ENCODE measurements around the gene GMPS. TPM values are rescaled to one million over a fixed set of nuclear protein-coding genes. Genes with fewer than 3 reads are reported as not detected.

GMPS gene
- total and polyA plus RNA-seq, 9 of the 15 experiments (the other 6 are each of a cell fraction or from before 2014, with no cell fraction given), result 73.7 to 282 (median 156) TPM

DNA sequence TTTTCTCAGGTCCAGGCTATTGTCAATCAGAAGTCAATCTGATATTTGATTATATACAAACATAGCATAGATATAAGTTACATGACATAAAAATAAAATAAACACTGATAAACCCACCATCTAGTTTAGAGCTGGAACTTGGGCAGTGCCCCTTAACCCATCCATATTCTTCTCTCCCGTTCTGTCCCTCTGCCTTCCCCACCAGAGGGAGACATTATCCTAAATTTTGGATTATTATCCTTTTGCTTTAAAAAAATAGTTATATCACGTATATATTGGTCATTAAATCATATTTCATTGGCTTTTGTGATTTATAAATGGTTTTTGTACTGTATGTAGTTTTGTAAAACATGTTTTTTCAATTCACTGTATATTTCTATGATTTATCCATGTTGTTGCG, 107.9 kb downstream of the GMPS start:
- Histone ChIP-seq H3K9me3 (replicated peaks; ENCODE audit: control insufficient read depth, insufficient read depth, low read depth, low read length) (no peaks in the 10 kb centered on the region), H3K4me1 (replicated peaks in 1 of 2; ENCODE audit: control insufficient read depth in 2 of 2, insufficient read depth in 2 of 2, low read length in 2 of 2) (no peaks in the 10 kb centered on the region), H3K27me3 (ENCODE audit: control insufficient read depth in 2 of 2, insufficient read depth in 2 of 2, low read length in 2 of 2) (no peaks in the 10 kb centered on the region), H3K27ac (ENCODE audit: extremely low read depth, low read depth, low read length) (no peak overlapping the region), H3K9ac (ENCODE audit: insufficient read depth in 1 of 2, low read depth in 2 of 2, low read length in 2 of 2) (no peak overlapping the region), H2AFZ (ENCODE audit: low read depth, low read length) (no peak overlapping the region), H3K36me3 (ENCODE audit: control insufficient read depth, insufficient read depth, low read length) (no peaks in the 10 kb centered on the region), H3K9me1 (ENCODE audit: control insufficient read depth, insufficient read depth, low read length) (no peaks in the 10 kb centered on the region), H4K20me1 (replicated peaks; ENCODE audit: control insufficient read depth, insufficient read depth, low read length) (no peaks in the 10 kb centered on the region), H3K79me2 (ENCODE audit: control insufficient read depth, insufficient read depth, low read length) (no peaks in the 10 kb centered on the region), H3K4me2 (ENCODE audit: insufficient read depth, low read length) (no peak overlapping the region), H3K4me3 (no peak overlapping the region)
- no peak for TF ChIP-seq PHB (CRISPR knock-in tag; IDR thresholded peaks at IDR 0.05)
- no peak for TF ChIP-seq HIVEP1 (CRISPR knock-in tag; IDR thresholded peaks at IDR 0.05)
- TF ChIP-seq HNRNPUL1 (IDR thresholded peaks at IDR 0.05; ENCODE audit: low read length), result no peak
- TF ChIP-seq, protein P1, sequence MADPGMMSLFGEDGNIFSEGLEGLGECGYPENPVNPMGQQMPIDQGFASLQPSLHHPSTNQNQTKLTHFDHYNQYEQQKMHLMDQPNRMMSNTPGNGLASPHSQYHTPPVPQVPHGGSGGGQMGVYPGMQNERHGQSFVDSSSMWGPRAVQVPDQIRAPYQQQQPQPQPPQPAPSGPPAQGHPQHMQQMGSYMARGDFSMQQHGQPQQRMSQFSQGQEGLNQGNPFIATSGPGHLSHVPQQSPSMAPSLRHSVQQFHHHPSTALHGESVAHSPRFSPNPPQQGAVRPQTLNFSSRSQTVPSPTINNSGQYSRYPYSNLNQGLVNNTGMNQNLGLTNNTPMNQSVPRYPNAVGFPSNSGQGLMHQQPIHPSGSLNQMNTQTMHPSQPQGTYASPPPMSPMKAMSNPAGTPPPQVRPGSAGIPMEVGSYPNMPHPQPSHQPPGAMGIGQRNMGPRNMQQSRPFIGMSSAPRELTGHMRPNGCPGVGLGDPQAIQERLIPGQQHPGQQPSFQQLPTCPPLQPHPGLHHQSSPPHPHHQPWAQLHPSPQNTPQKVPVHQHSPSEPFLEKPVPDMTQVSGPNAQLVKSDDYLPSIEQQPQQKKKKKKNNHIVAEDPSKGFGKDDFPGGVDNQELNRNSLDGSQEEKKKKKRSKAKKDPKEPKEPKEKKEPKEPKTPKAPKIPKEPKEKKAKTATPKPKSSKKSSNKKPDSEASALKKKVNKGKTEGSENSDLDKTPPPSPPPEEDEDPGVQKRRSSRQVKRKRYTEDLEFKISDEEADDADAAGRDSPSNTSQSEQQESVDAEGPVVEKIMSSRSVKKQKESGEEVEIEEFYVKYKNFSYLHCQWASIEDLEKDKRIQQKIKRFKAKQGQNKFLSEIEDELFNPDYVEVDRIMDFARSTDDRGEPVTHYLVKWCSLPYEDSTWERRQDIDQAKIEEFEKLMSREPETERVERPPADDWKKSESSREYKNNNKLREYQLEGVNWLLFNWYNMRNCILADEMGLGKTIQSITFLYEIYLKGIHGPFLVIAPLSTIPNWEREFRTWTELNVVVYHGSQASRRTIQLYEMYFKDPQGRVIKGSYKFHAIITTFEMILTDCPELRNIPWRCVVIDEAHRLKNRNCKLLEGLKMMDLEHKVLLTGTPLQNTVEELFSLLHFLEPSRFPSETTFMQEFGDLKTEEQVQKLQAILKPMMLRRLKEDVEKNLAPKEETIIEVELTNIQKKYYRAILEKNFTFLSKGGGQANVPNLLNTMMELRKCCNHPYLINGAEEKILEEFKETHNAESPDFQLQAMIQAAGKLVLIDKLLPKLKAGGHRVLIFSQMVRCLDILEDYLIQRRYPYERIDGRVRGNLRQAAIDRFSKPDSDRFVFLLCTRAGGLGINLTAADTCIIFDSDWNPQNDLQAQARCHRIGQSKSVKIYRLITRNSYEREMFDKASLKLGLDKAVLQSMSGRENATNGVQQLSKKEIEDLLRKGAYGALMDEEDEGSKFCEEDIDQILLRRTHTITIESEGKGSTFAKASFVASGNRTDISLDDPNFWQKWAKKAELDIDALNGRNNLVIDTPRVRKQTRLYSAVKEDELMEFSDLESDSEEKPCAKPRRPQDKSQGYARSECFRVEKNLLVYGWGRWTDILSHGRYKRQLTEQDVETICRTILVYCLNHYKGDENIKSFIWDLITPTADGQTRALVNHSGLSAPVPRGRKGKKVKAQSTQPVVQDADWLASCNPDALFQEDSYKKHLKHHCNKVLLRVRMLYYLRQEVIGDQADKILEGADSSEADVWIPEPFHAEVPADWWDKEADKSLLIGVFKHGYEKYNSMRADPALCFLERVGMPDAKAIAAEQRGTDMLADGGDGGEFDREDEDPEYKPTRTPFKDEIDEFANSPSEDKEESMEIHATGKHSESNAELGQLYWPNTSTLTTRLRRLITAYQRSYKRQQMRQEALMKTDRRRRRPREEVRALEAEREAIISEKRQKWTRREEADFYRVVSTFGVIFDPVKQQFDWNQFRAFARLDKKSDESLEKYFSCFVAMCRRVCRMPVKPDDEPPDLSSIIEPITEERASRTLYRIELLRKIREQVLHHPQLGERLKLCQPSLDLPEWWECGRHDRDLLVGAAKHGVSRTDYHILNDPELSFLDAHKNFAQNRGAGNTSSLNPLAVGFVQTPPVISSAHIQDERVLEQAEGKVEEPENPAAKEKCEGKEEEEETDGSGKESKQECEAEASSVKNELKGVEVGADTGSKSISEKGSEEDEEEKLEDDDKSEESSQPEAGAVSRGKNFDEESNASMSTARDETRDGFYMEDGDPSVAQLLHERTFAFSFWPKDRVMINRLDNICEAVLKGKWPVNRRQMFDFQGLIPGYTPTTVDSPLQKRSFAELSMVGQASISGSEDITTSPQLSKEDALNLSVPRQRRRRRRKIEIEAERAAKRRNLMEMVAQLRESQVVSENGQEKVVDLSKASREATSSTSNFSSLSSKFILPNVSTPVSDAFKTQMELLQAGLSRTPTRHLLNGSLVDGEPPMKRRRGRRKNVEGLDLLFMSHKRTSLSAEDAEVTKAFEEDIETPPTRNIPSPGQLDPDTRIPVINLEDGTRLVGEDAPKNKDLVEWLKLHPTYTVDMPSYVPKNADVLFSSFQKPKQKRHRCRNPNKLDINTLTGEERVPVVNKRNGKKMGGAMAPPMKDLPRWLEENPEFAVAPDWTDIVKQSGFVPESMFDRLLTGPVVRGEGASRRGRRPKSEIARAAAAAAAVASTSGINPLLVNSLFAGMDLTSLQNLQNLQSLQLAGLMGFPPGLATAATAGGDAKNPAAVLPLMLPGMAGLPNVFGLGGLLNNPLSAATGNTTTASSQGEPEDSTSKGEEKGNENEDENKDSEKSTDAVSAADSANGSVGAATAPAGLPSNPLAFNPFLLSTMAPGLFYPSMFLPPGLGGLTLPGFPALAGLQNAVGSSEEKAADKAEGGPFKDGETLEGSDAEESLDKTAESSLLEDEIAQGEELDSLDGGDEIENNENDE (IDR thresholded peaks at IDR 0.05; ENCODE audit: low read depth, low read length), result no peak
- no peak for TF ChIP-seq SETDB1 (IDR thresholded peaks at IDR 0.05; ENCODE audit: low read length)
- TF ChIP-seq, protein P2, sequence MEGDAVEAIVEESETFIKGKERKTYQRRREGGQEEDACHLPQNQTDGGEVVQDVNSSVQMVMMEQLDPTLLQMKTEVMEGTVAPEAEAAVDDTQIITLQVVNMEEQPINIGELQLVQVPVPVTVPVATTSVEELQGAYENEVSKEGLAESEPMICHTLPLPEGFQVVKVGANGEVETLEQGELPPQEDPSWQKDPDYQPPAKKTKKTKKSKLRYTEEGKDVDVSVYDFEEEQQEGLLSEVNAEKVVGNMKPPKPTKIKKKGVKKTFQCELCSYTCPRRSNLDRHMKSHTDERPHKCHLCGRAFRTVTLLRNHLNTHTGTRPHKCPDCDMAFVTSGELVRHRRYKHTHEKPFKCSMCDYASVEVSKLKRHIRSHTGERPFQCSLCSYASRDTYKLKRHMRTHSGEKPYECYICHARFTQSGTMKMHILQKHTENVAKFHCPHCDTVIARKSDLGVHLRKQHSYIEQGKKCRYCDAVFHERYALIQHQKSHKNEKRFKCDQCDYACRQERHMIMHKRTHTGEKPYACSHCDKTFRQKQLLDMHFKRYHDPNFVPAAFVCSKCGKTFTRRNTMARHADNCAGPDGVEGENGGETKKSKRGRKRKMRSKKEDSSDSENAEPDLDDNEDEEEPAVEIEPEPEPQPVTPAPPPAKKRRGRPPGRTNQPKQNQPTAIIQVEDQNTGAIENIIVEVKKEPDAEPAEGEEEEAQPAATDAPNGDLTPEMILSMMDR (IDR thresholded peaks at IDR 0.05 in 2 of 3, conservative IDR thresholded peaks at IDR 0.05 in 1 of 3; ENCODE audit: insufficient read depth in 2 of 3, low read depth in 1 of 3, low read length in 3 of 3), result peak; percentile 16 to 44 (median 34); a peak in 2 of 6 replicates
- WGBS (ENCODE audit: insufficient coverage, low coverage, missing lambda C conversion rate), result 38% methylated on average over 3 of the region's 3 CpGs
- ChIA-PET POLR2A (interaction anchor here (0.6 to 0.7 kb wide), 2 partner anchors 36 to 76 kb away, joined by 3 read pairs; no protein-coding TSS in a partner anchor), CTCF (ENCODE audit: low intra/inter-chr PET ratio) (no interaction called here)
- FAIRE-seq (no peak), ATAC-seq (0 out of 3 replicates have a peak, but pooled peaks have one; percentile 49), DNase-seq (ENCODE audit: extremely low read depth in 1 of 4, low spot score in 3 of 4) (no peak)
- BruUV-seq (replicated peaks), result no TSS peak
- in situ Hi-C loops (cut with MboI), result no loop called here
- intact Hi-C loops (cut with micrococcal nuclease), result no loop called here

Data from K562 (cell line).